GM19099 (cell line): ENCODE data around the gene KIF3B.

Experiments used
- POLR2A ChIP-seq: IDR thresholded peaks from 3 replicates; pipeline ENCODE4 v1.6.1; 2011; ENCODE audit warnings: low read depth; ENCODE audit not compliant: insufficient read length; ENCODE audit errors: extremely low read depth

Gene KIF3B

GRCh38 chr20:32336918-32337347 is 59.5 kb downstream of the KIF3B start:
- TF ChIP-seq POLR2A: no peak

GRCh38 chr20:32337937-32338661 is 60.6 kb downstream of the KIF3B start:
- TF ChIP-seq POLR2A: no peak

GRCh38 chr20:32338665-32339064 is 61.2 kb downstream of the KIF3B start:
- TF ChIP-seq POLR2A: no peak

- TF ChIP-seq POLR2A: no peak
Observed at GRCh38 chr20:32339116-32339515, 61.7 kb downstream of the KIF3B start.

GRCh38 chr20:32343439-32343838 is 66.0 kb downstream of the KIF3B start:
- TF ChIP-seq POLR2A: no peak

- no peak for TF ChIP-seq POLR2A
Observed at GRCh38 chr20:32344835-32345506, 67.5 kb downstream of the KIF3B start.

- no peak for TF ChIP-seq POLR2A
Observed at GRCh38 chr20:32348207-32348606, 70.8 kb downstream of the KIF3B start.

- TF ChIP-seq POLR2A: no peak
Observed at GRCh38 chr20:32350421-32350820, 73.0 kb downstream of the KIF3B start.

- TF ChIP-seq POLR2A: no peak
Observed at GRCh38 chr20:32352121-32352720, 74.8 kb downstream of the KIF3B start.

GRCh38 chr20:32353848-32354496 is 76.5 kb downstream of the KIF3B start:
- TF ChIP-seq POLR2A: no peak

GRCh38 chr20:32354592-32355416 is 77.4 kb downstream of the KIF3B start:
- TF ChIP-seq POLR2A: no peak

- TF ChIP-seq POLR2A: no peak
Observed at GRCh38 chr20:32355417-32355841, 78.0 kb downstream of the KIF3B start.

GRCh38 chr20:32356622-32357374 is 79.3 kb downstream of the KIF3B start:
- TF ChIP-seq POLR2A: no peak

GRCh38 chr20:32357375-32357868 is 80.0 kb downstream of the KIF3B start:
- no peak for TF ChIP-seq POLR2A
